GM08714 (cell line): ENCODE results near the gene ACVR1B.

Experiments used
- H3K4me3 ChIP-seq: fragments of 200-500 bp; sonication (Bioruptor generic); 2 replicates; pipeline ENCODE4 v1.5.1; 2014; ENCODE audit warnings: mild to moderate bottlenecking, low read length, inconsistent platforms
- ZNF274 ChIP-seq: IDR thresholded peaks from 2 replicates; pipeline ENCODE4 v1.6.1; 2012; ENCODE audit warnings: mild to moderate bottlenecking, low read depth, low read length

ACVR1B gene

DNA sequence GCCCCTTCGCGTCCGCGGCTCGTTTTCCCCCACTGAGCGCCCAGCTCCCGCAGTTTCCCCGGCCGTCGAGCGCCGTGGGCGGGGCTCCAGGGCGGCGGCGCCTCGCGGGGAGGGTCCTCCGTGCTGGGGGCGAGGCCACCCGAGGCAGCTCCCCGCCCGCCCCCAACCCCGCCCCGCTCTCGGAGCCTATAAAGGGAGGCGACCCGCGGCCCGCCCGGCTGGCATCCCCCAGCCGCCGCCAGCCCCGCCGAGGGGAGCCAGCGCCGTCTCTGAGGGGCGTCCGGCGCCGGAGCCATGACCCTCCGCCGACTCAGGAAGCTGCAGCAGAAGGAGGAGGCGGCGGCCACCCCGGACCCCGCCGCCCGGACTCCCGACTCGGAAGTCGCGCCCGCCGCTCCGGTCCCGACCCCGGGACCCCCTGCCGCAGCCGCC, 55.2 kb downstream of the ACVR1B start, which contains the start of gene TAMALIN:
Gene TAMALIN (plus strand): TSS at position 221 of the 432 bp plus-strand sequence. CDS start 74 bp downstream, at position 295.
- no peak for TF ChIP-seq ZNF274
- peak within 1 kb of the TSS; percentile 3; the same call in 1 of the 2 replicates for H3K4me3 ChIP-seq

DNA sequence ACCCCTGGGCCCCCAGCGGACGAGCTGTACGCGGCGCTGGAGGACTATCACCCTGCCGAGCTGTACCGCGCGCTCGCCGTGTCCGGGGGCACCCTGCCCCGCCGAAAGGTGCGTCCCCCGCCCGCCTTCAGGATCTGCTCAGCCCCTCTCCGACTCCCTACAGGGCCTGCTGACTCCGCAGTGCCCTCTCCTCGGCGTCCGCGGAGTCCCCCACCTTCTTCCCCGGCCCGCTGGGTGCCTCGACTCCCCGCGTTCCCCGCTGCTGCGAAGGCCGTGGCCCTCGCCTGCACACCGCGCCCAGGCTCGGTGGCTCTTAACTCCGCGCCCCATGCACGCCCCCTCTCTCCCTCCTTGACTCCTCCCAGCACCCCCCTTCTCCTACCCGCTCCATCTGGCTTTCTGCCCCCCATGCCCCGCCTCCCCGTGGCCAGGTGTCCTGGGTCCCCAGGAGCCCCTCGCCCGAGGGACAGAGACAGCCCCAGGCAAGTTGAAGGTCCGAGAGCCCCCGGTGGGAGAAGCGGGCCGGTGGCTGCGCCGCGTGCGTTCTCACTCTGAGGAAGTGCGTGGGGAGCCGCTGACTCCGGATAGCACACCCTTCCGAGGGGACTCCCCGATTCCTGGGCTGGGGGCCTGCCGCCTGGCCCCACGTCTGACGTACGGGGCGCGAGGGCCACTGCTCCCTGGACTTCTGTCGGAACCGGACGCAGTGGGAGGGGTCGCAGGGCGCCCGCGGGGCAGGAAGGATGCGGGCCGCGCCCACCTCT, 55.8 kb downstream of the ACVR1B start:
- TF ChIP-seq ZNF274: no peak
- H3K4me3 ChIP-seq: peak overlapping the region; percentile 3; the same call in 1 of the 2 replicates

GRCh38 chr12:52007982-52008510, 56.5 kb downstream of the ACVR1B start:
- no peak overlapping the region for H3K4me3 ChIP-seq
- TF ChIP-seq ZNF274: no peak

DNA sequence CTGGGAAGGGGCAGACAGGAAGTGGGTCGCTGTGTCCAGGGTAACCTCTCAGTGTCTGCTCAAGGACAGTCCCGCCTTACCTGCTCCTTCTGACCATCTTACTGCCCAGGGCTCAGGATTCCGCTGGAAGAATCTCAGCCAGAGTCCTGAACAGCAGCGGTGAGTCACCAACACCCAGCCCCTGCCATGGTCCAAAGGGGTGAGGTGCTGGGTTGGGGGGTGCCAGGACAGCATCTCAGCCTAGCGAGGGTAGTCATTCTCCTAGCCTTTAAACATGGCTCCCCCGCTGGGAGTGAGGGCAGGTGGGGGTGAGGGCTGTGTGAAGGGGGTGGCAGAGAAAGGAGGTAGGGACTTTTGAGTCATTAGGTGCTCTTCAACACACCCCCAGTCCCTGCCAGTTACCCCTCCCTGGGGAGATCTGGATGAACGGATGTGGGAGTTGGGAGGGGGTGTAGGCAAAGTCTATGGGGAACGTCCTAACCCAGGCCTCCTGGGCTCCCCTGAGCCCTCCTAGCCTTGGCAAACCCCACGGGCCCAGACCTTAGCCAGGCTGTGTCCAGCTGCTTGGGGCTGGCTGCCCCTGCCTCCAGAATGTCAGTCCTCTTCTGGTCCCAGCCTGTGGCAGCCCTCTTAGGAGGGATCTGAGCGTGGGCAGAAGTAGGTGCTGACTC, 57.7 kb downstream of the ACVR1B start:
- H3K4me3 ChIP-seq: no peak overlapping the region
- no peak for TF ChIP-seq ZNF274

DNA sequence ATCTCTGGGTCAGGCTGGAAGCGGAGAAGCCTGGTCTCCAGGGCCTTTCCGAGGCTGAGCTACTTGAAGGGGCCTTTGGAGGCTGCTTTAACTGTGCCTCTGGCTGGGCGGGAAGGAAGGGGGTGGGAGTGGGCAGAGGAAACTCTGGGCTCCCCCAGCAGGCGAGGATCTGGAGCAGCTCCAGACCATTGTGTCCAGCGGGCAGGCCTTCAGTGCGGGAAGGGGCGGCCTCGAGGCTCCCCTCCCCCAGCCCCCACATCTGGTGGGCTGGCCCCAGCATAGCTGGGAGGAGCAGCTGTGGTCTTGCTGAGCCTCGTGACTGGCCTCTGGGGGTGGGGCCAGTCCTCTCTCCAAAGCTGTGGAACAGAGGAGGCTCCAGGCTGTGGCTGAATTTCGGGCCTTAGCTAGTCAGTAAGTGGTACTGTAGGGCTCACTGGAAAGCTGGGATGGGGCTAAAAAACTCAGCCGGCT, 58.7 kb downstream of the ACVR1B start:
- no peak overlapping the region for H3K4me3 ChIP-seq
- TF ChIP-seq ZNF274: no peak

GRCh38 chr12:52010692-52011601, 59.4 kb downstream of the ACVR1B start:
- H3K4me3 ChIP-seq: no peak overlapping the region
- TF ChIP-seq ZNF274: no peak

DNA sequence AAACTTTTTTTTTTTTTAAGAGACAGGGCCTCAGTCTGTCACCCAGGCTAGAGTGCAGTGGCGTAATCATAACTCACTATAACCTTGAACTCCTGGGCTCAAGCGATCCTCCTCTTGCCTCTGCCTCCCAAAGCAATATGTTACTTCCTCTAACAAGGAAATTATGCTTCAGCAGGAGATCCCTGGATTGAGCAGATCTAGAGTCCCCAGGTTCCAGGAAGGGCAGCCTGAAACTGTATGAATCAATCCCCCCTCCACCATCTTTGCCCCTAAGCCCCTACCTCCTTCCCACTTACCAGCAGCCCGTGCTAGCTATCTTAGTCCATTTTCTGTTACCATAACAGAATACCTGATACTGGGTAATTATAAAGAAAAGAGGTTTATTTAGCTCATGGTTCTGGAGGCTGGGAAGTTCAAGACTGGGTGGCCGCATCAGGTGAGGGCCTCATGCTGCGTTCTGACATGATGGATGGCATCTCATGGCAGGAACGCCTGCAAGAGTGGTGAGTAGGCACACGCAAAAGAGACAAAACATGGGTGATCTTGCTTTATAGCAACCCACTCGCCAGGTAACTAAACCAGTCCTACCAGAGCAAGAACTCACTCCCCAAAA, 60.2 kb downstream of the ACVR1B start:
- H3K4me3 ChIP-seq: no peak overlapping the region

GRCh38 chr12:52013626-52014310, 62.3 kb downstream of the ACVR1B start:
- no peak for TF ChIP-seq ZNF274
- no peak overlapping the region for H3K4me3 ChIP-seq

More for the DNA sequence above, 60.2 kb downstream of the ACVR1B start:
- TF ChIP-seq ZNF274: no peak

GRCh38 chr12:52014567-52015530, 63.4 kb downstream of the ACVR1B start:
- no peak overlapping the region for H3K4me3 ChIP-seq
- no peak for TF ChIP-seq ZNF274

- H3K4me3 ChIP-seq: no peak overlapping the region
- no peak for TF ChIP-seq ZNF274
Observed at GRCh38 chr12:52015532-52016041, 64.1 kb downstream of the ACVR1B start.

GRCh38 chr12:52018433-52019112, 67.1 kb downstream of the ACVR1B start:
- H3K4me3 ChIP-seq: no peak overlapping the region
- TF ChIP-seq ZNF274: no peak
